HG03558 (cell line): ENCODE data around the gene SLC17A5.
"Not testable (repeated sequence)": the region's sequence is repeated elsewhere in the genome, so short reads cannot be mapped to it uniquely, and the experiment has no call there.

Source experiments
- ATAC-seq: cut with Tn5 transposase; IDR thresholded peaks from one replicate; pipeline ENCODE4 v1.9.1; 2021; ENCODE audit warnings: moderate number of reproducible peaks; ENCODE audit not compliant: unreplicated experiment; ENCODE audit errors: extremely low read depth

Gene SLC17A5, protein sequence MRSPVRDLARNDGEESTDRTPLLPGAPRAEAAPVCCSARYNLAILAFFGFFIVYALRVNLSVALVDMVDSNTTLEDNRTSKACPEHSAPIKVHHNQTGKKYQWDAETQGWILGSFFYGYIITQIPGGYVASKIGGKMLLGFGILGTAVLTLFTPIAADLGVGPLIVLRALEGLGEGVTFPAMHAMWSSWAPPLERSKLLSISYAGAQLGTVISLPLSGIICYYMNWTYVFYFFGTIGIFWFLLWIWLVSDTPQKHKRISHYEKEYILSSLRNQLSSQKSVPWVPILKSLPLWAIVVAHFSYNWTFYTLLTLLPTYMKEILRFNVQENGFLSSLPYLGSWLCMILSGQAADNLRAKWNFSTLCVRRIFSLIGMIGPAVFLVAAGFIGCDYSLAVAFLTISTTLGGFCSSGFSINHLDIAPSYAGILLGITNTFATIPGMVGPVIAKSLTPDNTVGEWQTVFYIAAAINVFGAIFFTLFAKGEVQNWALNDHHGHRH

DNA sequence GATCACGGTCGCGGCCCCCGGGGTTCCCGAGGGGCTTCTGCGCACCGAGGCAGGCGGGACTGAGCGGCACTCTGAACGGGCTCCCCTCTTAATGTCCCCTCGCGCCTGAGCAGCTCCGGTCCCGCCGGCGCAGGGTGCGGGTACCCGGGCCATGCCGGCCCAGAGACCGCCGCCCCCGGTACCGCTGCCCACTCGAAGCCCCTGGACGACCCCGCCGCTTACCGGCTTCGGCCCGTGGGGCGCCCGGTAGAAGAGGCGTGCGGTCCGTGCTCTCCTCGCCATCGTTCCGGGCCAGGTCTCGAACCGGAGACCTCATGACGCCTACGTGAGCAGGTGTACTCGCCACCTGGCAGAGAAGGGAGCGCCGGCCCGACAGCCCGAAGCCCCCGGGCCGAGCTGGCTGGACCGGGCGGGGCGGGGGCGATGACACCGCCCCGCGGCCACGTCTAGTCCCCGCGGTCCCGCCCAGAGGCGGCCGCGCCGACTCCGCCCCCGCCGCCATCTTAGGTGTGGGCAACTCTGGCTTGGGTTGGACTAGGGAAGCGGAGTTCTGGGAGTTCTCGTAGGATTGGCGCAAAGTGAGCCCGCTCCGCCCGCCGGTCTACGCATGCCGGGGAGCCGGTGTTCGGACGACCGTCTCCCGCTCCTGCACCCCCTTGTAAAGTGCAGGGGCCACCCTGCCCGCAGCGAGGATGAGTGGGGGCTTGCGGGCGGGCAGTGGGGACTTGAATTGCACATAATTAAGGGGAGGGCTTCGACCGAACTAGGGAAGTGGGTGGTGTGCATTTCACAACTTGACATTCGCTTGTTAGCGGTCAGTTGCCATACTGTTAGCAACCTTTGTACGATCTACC lies at the start of gene SLC17A5:
Gene SLC17A5, minus strand, starts transcription at position 422 of the 854 bp plus-strand sequence. Its CDS starts 106 bp downstream, at position 316.
- ATAC-seq, result peak; percentile 67

DNA sequence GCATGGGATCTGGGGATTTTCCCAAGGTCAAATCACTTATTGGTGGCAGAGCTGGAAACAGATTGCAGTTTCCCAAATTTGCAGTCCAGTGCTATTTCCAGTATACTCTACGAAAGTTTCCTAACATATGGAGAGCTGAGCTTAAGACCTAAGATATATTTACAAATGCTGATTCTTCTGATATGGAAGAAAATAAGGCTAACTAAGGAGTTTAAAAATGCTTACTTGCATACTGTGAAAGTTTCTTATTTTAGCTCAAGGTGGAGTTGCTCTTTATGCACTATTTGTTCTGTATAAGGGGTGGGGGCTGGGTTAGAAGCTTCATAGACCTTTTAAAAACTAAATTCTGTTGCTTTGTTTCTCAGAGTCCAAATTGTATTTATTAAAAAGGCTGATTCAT lies 49.7 kb upstream of the SLC17A5 start:
- ATAC-seq, result no peak

DNA sequence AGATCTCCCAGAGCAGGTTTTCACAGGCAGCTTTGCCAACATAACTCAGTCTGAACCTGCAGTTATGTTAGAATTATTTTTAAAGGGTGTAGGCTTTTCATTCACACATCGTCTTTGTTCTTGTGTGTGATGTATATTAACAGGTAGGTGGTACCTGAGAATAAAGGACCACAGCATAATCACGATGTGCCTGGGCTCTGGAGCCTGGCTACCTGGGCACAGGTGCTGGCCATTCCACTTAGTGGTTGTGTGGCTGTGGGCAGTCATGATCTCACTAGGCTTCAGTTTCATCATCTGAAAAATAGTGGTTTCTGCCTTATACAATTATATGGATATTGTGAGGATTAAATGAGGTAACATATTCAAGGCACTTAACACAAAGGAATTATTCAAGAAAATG lies 48.7 kb upstream of the SLC17A5 start:
- ATAC-seq, result no peak

DNA sequence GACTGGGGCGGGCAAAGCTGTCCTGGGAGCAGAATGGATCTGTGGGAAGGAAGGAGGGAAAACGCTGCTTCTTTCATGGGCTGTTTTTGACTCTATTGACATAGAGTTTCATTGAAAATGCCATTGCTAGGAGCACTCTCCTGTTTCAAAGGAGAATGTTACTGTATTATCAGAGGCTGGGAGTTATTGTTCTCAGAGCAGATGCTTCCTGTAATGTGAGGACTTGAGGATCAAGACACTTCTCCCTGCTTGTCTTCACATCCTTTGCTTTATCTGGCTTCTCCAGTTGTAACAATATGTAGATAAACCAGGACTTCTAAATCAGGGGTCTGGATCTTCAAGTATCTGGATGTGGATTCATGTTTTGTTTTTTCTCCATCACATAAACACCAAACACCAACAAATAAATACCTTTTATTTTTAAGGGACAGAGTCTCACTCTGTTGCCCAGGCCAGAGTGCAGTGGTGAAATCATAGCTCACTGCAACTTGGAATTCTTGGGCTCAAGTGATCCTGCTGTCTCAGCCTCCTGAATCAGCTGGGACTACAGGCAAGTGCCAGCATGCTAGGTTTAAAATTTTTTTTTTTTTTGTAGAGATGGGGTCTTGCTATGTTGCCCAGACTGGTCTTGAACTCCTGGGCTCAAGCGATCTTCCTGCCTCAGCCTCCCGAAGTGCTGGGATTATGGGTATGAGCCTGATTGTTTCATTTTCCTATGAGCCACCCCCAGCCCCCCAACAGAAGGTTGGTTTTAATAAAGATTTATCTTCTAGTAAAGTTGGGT lies 46.1 kb upstream of the SLC17A5 start:
- no peak for ATAC-seq

DNA sequence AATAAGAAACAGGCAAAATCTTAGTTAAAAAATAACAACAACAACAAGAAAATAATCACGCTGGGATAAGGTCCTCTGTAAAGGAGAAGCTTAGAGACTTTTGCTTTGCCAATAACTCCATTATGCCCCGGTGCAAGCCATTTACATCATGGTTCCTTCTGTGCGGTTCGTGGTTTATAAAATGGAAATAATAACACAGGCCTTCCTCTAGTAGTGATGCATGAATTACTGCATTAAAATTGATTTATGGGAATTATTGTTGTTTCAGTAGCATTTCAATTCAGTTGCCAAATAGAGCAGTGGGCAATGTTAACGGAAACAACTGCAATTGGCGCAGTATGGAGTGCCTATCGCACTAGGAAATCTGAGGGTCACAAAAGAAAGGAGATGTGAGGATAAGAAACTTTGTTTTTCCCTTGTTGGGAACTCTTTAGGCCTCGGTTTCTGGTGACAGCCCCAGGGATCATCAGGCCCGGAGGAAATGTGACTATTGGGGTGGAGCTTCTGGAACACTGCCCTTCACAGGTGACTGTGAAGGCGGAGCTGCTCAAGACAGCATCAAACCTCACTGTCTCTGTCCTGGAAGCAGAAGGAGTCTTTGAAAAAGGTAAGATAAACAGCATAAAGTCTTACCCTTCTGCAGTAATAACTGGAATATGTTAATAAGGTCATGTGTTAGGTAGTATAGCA lies 43.3 kb upstream of the SLC17A5 start:
- ATAC-seq, result no peak

DNA sequence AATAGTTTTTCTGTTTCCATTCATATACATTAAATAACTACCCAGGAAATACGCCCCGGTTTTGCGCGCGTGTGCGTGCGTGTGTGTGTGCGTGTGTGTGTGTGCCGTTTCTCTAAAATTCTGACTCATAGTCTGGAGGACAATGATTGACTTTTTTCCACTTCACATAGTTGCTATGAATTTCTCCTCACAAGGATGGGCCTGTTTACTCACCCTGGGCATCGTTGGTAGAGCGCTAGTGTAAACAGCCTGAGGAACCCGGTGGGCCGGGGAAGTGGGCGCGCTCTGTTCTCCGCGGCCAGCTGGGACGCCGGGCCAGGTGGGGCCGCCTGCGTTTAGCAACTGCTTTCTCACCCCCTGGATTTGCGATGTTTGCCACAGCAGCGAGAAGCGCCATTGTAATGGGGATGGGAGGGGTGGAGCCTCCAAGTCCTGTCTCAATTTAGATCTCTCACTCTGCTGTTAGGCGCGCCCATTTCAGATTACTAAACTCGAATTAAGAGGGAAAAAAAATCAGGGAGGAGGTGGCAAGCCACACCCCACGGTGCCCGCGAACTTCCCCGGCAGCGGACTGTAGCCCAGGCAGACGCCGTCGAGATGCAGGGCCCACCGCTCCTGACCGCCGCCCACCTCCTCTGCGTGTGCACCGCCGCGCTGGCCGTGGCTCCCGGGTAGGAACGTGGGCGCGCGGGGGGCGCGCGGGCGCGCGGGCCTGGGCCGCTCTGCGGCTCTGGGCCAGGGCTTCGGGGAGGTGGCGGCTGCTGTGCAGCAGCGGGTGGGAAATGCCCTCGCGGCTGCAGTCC lies 42.0 kb upstream of the SLC17A5 start, which contains the start of gene CD109:
Gene CD109, plus strand, starts transcription at position 585 of the 803 bp plus-strand sequence. Its CDS starts 13 bp downstream, at position 598.
- peak; percentile 55 for ATAC-seq

DNA sequence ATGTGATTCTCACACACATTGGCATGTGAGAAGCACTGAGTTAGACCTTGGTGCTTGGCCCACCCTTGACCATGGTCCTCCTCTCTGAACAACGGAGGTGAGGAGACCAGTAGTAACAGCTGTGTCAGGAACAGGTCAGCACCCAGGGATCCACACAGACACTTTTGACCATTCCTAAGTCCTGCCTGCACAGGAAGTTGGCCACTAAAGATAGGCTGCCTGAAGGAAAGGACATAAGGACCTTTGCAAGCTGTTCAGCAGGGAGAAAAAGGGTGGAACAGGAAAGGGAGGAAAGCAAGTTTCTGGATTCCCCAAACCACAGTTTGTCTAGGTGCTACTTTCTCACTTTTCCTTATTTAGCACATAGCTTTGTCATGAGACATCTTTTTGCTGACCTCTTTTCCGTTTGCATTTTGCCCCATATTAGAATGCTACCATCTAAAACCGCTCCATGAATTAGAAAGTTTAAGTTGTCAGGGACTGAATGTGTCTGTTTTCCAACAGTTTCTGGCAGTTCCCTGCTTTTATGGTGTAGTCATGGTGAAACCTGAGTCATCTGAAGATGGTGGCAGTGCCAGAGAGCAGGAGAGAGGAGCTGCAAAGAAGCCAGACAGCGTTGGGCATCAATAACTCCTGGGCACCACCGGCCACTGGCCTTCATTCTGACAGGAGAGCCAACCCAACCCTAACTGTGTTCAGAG lies 41.1 kb upstream of the SLC17A5 start:
- no peak for ATAC-seq

DNA sequence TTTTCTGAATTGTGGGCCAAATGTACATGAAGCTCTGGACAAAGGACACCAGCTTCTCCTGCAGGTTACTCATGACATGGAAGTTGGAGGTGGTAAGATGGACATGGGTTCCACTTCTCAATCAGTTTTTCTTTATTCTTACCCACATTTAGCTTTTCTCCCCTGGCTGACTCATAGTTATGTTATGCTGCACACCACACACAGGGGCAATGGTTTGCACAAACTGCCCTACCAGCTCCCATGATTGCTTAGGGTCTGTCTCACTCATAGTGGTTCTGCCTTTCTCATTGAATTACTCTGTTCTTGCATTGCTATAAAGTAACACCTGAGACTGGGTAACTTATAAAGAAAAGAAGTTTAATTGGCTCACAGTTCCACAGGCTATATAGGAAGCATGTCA lies 37.7 kb upstream of the SLC17A5 start:
- no peak for ATAC-seq

DNA sequence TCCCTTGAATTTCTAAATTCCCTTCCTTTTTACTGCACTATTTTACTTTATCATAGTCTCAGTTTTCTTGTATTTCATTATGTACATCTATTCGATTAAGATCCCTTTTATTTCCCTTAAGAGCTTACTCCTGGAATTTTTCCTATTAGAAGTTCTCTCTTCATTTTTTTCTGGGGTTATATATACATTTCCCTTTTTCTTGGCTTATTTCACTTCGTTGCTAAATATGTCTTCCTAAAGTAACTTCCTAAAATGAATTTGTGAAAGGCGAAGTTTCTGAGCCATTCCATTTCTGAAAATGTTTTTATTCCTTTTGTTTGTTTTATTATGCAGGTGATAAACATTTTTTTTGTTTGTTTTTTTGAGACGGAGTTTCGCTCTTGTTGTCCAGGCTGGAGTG lies 36.3 kb upstream of the SLC17A5 start:
- ATAC-seq, result no peak

DNA sequence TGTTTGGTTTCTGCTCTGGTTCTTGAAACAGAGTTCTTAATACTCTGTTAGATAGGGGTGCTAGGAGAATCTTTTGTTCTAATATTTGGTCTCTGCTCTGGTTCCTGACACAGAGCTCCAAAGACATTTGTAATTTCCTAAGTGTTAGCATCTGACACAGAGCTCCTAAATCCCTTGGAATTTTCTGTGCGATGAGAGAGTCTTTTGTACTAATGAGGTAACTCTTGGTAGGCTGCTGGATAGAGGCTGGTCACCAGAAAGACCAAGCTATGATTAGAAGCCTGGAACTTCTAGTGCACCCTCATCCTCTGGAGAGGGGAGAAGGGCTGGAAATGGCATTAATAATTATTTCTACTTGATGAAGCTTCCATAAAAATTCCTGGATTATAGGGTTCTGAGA lies 34.6 kb upstream of the SLC17A5 start:
- no peak for ATAC-seq

DNA sequence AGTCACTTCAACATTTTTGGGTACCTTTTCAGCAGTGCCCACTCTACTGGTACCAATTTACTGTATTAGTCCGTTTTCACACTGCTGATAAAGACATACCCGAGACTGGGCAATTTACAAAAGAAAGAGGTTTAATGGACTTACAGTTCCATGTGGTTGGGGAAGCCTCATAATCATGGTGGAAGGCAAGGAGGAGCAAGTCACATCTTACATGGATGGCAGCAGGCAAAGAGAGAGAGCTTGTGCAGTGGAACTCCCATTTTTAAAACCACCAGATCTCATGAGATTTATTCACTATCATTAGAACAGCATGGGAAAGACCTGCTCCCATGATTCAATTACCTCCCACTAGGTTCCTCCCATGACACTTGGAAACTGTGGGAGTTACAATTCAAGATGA lies 29.8 kb upstream of the SLC17A5 start:
- not testable (repeated sequence) for ATAC-seq

DNA sequence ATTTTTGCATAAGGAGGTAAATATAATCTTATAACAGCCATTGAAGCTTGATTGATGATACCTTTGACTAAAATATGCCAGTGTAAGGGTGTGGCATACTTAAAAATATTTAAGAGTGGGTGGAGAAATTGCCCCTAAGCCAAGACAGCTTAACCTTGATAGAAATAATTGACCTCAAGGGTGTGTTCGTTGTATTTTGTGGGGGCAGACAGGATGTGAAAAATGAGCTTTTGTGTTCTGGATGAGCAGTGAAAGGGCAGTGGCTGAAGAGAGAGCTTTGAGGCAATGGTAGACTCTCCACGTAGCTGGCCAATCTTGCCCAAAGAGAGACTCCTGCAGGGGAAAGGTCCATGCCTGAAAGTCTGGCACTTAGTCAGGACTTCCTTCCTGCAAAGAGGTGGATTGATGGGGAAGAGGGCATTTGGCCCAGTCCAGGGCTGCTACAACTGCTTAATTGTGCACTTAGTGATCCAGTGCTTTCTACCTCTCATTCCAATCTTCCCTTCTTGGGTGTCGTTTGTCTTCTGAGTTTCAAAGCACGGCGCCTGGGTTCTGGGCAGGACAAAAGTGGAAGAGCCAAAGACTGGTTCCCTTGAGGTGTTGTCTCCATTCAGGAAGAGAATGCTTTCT lies 26.6 kb upstream of the SLC17A5 start:
- ATAC-seq, result no peak

DNA sequence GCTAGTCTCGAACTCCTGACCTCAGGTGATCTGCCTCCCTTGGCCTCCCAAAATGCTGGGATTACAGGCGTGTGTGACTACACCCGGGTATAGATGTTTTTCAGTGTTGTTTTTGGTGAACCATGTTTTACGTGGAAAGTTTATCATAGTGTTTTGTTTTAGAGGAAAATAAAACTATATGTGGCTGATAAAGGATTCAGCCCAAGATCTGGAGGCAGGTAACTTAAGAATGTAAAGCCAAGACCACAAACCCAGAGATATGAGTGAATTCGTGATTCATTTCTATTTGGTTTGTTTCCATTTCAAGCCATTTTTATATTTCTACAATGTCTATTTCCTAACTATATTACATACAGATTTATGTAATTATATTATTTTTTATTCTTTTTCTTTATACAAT lies 26.1 kb upstream of the SLC17A5 start:
- not testable (repeated sequence) for ATAC-seq

DNA sequence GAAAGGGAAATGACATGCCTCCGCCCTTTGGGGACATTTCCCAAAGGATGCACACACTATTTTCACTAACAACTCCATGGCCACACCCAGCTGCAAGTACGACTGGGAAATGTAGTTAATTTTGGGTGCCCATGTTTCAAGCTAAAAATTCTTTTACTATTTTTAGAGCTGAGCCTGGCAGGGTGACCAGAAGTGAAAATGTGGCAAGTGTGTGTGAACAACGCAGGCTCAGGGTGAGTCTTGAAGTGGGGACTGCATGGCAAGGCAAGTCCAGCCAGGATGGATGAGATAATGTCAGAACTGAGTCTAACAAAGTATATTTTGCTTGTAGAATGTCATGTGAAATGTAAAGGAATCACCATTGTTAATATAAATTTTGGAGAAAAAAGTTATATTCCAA lies 25.2 kb upstream of the SLC17A5 start:
- no peak for ATAC-seq

DNA sequence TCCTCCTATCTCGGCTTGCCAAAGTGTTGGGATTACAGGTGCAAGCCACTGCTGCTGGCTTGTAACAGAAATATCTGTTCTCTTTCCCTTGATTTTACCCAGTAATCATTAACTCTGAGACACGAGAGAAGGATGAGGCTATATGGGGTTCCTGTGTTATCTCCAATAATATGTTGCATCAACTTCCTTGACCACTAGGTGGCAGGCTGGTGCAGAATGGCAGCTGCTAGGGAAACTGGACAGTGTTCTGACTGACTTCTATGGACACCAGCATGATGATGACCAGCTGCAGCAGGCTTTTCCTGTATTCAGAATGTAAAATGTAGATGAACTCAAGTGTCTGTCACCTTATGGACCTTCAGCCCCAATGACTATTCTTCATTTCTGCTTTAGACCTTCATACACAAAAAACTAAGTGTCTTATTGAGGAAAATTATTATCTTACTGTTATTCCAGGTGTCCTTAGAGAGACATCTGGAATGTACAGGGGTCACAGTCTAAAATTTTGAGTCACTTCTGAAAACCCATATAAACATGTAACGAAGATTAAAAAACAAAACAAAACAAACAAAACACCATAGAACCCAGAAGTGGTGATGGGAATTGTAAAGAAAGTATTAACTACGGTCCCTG lies 21.8 kb upstream of the SLC17A5 start:
- ATAC-seq, result peak; percentile 92

DNA sequence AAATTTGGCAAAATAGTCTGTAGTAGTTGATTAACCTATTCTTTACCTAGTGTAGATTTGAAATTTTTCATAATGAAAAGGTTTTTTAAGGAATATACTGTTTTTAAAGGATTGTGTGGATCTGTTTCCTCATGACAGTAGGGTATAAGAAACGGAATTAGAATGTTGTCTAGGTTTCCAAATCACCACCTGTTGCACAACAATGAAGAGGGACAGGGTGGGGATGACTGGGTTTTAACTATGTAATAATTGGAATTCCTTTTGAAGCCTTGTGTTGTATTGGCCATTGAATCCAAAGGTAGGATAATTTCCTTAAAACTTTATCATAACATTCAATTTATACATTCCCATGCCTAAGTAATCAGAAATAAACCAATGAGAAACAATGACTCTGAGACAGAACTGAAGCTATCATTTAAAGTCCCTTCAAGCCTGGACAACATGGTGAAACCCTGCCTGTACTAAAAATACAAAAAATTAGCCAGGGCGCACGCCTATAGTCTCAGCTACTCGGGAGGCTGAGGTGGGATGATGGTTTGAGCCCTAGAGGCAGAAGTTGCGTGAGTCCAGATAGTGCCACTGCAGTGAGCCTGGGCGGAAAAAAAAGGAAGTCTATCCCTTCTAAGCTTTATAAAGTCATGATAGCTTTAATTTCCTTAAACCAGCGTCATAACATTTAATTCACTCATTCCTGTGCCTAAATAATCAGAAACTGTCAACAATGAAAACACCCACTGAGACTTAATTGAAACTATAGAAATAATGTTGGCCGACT lies 18.3 kb upstream of the SLC17A5 start:
- ATAC-seq, result no peak

DNA sequence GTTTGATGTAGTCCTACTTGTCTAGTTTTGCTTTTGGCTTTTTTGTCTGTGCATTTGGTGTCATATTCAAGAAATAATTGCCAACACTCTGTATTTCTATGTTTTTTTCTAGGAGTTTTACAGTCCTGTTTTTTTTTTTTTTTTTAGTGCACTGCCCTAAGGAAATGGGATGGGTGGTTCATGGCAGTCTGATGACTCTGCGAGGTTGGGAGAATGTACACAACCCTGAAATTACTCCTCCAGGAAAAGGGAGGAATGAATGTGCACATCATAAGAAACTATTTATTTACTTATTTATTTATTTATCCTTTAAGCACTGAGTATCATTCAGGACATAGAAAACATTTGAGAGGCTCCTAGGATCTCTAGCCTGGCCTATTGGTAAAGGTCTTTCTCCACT lies 15.2 kb upstream of the SLC17A5 start:
- no peak for ATAC-seq
